ENCODE measurements around the gene CCDC195. TPM values are rescaled to one million over a fixed set of nuclear protein-coding genes. Genes with fewer than 3 reads are reported as not detected.

The CCDC195 gene
- total and polyA plus RNA-seq, 9 donors = not detected

DNA sequence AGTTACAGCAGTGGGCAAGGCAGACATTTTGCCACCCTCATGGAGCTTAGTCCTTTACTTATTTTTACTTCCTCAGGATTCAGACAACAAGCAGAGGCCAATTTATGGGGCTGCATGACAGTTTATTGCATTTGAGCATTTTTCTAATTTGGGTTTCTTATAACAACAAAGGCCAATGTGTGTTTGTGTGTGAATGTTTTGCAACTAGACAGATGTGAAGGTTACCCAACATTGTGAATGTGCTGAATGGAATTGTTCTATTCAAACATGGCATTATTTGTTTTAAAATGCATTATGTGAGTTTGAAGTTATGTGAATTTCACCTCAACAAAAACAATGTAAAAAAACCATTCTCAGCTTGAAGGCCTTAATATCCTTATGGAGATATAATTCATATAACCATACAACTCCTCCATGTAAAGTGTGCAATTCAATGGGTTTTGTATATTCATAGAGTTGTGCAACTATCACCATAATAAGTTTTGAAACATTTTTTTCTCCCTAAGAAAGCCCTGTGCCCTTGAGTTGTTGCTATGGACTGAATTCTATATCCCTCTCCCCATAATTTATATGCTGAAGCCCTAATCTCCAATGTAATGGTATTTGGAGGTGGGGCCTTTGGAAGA, 57.3 kb downstream of the CCDC195 start:
- Histone ChIP-seq H3K9me3 (no peaks in the 10 kb centered on the region), H3K36me3 (no peaks in the 10 kb centered on the region), H3K4me1 (ENCODE audit: insufficient read depth) (no peaks in the 10 kb centered on the region), H3K27ac (no peak overlapping the region), H3K4me3 (no peak overlapping the region), H3K27me3 (no peaks in the 10 kb centered on the region)
- TF ChIP-seq EP300 (IDR thresholded peaks at IDR 0.05) (no peak), CTCF (IDR thresholded peaks at IDR 0.05) (no peak), POLR2A (IDR thresholded peaks at IDR 0.05) (no peak)
- intact Hi-C loops (cut with DNase I) = no loop called here
- DNase-seq = no peak

GRCh38 chr2:224657349-224657748, 58.8 kb downstream of the CCDC195 start:
- Histone ChIP-seq H3K9me3 (no peaks in the 10 kb centered on the region), H3K27me3 (no peaks in the 10 kb centered on the region), H3K36me3 (no peaks in the 10 kb centered on the region), H3K4me1 (ENCODE audit: insufficient read depth) (no peaks in the 10 kb centered on the region), H3K27ac (no peak overlapping the region), H3K4me3 (no peak overlapping the region)
- intact Hi-C loops (cut with DNase I) = no loop called here
- WGBS, 3 donors = 69 to 82% (median 78%) methylated on average over 5 of the region's 5 CpGs
- TF ChIP-seq EP300 (IDR thresholded peaks at IDR 0.05) = no peak
- DNase-seq = no peak

DNA sequence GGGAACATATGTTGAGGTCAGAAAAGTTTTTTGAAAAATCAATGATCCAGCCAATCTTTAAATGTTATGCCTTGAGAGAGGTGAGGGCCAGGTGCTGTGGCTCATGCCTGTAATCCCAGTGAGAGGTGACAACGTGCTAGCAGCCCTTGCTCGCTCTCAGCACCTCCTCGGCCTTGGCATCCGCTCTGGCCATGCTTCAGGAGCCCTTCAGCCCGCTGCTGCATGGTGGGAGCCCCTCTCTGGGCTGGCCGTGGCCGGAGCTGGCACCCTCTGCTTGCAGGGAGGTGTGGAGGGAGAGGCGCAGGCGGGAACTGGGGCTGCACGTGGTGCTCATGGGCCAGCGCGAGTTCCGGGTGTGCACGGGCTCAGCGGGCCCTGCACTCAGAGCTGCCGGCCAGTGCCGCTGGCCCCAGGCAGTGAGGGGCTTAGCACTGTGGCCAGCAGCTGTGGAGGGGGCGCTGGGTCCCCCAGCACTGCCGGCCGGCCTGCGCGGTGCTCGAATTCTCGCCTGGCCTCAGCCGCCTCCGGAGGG, 61.1 kb downstream of the CCDC195 start:
- Histone ChIP-seq H3K4me1 (ENCODE audit: insufficient read depth) (no peaks in the 10 kb centered on the region), H3K36me3 (no peaks in the 10 kb centered on the region), H3K9me3 (no peaks in the 10 kb centered on the region), H3K27ac (no peak overlapping the region), H3K4me3 (no peak overlapping the region), H3K27me3 (no peaks in the 10 kb centered on the region)
- TF ChIP-seq POLR2A (IDR thresholded peaks at IDR 0.05) = no peak
- TF ChIP-seq CTCF (IDR thresholded peaks at IDR 0.05) = no peak
- no peak for TF ChIP-seq EP300 (IDR thresholded peaks at IDR 0.05)
- intact Hi-C loops (cut with DNase I) = no loop called here
- DNase-seq = no peak
- WGBS, 3 donors = 93 to 95% (median 94%) methylated on average over 12 to 26 of the region's 26 CpGs

Other genes with a start within 250 kb of the CCDC195 start
- 10 to 100 TPM; 57.0 to 83.3 (median 71.1) TPM for gene CUL3, start 131.0 kb downstream of the CCDC195 start, total RNA-seq
- 10 to 100 TPM; 50.0 to 66.3 TPM for gene CUL3, start 131.0 kb downstream of the CCDC195 start, polyA plus RNA-seq

Data from ovary (tissue), 9 donors.